ENCODE measurements around the gene MPHOSPH9. TPM values are rescaled to one million over a fixed set of nuclear protein-coding genes. Genes with fewer than 3 reads are reported as not detected.

The MPHOSPH9 gene
- total and polyA plus RNA-seq, 2 of the 13 experiments (the other 11 are each of a cell fraction or from before 2014, with no cell fraction given): 20.3 to 63.4 TPM

DNA sequence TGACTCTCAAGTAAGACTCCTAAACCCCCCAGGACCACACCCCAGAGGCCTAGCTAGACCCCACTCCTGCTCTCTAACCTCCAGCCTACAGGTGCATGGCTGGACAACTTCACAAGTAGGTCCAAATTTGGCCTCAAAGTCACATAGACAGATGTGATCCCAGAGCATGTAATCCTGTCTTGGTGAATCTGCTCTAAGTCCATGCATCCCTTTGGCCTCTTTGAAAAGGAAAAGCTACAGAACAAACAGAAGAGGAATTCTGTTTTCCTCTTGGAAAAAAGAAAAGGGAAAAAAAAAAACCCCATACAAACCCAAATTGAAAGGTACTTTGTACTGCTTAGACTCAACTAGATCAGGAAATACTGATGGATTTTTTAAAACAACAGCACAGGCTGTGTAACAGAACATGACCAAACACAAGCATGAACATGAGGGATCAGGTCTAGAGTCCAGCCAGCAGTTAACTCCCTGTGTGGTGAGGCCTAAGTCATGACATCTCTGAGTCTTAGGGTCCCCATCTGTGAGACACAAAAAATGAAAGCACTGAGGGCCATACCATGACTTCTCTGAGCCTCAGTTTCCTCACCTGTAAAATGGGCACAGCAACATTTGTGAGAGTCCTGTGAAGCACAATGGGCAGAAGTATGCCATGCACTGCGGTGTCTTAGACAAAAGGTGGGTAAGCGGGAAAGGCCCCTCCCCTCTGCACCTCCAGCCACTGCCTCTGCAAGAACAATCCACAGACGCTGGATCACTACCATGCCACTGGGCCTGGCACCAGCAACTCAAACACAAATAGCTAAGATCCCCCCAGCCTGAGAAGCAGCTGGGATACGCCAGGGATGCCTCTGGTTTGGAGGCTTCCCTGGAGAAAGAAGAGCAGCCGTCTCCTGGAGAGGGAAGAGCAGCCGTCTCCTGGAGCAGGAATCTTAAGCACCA lies 92.0 kb downstream of the MPHOSPH9 start (continued):
- TF ChIP-seq, protein P1, sequence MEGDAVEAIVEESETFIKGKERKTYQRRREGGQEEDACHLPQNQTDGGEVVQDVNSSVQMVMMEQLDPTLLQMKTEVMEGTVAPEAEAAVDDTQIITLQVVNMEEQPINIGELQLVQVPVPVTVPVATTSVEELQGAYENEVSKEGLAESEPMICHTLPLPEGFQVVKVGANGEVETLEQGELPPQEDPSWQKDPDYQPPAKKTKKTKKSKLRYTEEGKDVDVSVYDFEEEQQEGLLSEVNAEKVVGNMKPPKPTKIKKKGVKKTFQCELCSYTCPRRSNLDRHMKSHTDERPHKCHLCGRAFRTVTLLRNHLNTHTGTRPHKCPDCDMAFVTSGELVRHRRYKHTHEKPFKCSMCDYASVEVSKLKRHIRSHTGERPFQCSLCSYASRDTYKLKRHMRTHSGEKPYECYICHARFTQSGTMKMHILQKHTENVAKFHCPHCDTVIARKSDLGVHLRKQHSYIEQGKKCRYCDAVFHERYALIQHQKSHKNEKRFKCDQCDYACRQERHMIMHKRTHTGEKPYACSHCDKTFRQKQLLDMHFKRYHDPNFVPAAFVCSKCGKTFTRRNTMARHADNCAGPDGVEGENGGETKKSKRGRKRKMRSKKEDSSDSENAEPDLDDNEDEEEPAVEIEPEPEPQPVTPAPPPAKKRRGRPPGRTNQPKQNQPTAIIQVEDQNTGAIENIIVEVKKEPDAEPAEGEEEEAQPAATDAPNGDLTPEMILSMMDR (CRISPR knock-in tag; IDR thresholded peaks at IDR 0.05): no peak
- TF ChIP-seq SNAI1 (CRISPR knock-in tag; IDR thresholded peaks at IDR 0.05; ENCODE audit: borderline replicate concordance) (peak; percentile 16; the same call in 1 of the 2 replicates), SSRP1 (CRISPR knock-in tag; IDR thresholded peaks at IDR 0.05) (0 out of 2 replicates have a peak, but pooled peaks have one; percentile 23), ZNF430 (CRISPR knock-in tag; IDR thresholded peaks at IDR 0.05) (peak; percentile 40; the same call in 1 of the 2 replicates), ZNF761 (CRISPR knock-in tag; conservative IDR thresholded peaks at IDR 0.05) (peak; percentile 6; the same call in 1 of the 2 replicates), IKZF1 (IDR thresholded peaks at IDR 0.05) (no peak), ISL2 (CRISPR knock-in tag; IDR thresholded peaks at IDR 0.05) (peak; percentile 16; the same call in 1 of the 2 replicates), YY1 (IDR thresholded peaks at IDR 0.05; ENCODE audit: insufficient read depth, insufficient replicate concordance, low read depth, low read length) (no peak), CBX1 (IDR thresholded peaks at IDR 0.05; ENCODE audit: low read depth) (no peak), ZNF883 (CRISPR knock-in tag; IDR thresholded peaks at IDR 0.05; ENCODE audit: not compliant biosample characterization) (peak; percentile 58), SALL2 (CRISPR knock-in tag; IDR thresholded peaks at IDR 0.05) (0 out of 2 replicates have a peak, but pooled peaks have one; percentile 10), CREB1 (IDR thresholded peaks at IDR 0.05) (no peak), CREB1 (CRISPR knock-in tag; IDR thresholded peaks at IDR 0.05) (0 out of 2 replicates have a peak, but pooled peaks have one; percentile 38)
- TF ChIP-seq, protein P2, sequence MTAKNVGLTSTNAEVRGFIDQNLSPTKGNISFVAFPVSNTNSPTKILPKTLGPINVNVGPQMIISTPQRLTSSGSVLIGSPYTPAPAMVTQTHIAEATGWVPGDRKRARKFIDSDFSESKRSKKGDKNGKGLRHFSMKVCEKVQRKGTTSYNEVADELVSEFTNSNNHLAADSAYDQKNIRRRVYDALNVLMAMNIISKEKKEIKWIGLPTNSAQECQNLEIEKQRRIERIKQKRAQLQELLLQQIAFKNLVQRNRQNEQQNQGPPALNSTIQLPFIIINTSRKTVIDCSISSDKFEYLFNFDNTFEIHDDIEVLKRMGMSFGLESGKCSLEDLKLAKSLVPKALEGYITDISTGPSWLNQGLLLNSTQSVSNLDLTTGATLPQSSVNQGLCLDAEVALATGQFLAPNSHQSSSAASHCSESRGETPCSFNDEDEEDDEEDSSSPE (CRISPR knock-in tag; IDR thresholded peaks at IDR 0.05): 0 out of 2 replicates have a peak, but pooled peaks have one; percentile 12
- TF ChIP-seq, protein P3, sequence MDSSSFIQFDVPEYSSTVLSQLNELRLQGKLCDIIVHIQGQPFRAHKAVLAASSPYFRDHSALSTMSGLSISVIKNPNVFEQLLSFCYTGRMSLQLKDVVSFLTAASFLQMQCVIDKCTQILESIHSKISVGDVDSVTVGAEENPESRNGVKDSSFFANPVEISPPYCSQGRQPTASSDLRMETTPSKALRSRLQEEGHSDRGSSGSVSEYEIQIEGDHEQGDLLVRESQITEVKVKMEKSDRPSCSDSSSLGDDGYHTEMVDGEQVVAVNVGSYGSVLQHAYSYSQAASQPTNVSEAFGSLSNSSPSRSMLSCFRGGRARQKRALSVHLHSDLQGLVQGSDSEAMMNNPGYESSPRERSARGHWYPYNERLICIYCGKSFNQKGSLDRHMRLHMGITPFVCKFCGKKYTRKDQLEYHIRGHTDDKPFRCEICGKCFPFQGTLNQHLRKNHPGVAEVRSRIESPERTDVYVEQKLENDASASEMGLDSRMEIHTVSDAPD (CRISPR knock-in tag; IDR thresholded peaks at IDR 0.05): 0 out of 2 replicates have a peak, but pooled peaks have one; percentile 23
- TF ChIP-seq, protein P4, sequence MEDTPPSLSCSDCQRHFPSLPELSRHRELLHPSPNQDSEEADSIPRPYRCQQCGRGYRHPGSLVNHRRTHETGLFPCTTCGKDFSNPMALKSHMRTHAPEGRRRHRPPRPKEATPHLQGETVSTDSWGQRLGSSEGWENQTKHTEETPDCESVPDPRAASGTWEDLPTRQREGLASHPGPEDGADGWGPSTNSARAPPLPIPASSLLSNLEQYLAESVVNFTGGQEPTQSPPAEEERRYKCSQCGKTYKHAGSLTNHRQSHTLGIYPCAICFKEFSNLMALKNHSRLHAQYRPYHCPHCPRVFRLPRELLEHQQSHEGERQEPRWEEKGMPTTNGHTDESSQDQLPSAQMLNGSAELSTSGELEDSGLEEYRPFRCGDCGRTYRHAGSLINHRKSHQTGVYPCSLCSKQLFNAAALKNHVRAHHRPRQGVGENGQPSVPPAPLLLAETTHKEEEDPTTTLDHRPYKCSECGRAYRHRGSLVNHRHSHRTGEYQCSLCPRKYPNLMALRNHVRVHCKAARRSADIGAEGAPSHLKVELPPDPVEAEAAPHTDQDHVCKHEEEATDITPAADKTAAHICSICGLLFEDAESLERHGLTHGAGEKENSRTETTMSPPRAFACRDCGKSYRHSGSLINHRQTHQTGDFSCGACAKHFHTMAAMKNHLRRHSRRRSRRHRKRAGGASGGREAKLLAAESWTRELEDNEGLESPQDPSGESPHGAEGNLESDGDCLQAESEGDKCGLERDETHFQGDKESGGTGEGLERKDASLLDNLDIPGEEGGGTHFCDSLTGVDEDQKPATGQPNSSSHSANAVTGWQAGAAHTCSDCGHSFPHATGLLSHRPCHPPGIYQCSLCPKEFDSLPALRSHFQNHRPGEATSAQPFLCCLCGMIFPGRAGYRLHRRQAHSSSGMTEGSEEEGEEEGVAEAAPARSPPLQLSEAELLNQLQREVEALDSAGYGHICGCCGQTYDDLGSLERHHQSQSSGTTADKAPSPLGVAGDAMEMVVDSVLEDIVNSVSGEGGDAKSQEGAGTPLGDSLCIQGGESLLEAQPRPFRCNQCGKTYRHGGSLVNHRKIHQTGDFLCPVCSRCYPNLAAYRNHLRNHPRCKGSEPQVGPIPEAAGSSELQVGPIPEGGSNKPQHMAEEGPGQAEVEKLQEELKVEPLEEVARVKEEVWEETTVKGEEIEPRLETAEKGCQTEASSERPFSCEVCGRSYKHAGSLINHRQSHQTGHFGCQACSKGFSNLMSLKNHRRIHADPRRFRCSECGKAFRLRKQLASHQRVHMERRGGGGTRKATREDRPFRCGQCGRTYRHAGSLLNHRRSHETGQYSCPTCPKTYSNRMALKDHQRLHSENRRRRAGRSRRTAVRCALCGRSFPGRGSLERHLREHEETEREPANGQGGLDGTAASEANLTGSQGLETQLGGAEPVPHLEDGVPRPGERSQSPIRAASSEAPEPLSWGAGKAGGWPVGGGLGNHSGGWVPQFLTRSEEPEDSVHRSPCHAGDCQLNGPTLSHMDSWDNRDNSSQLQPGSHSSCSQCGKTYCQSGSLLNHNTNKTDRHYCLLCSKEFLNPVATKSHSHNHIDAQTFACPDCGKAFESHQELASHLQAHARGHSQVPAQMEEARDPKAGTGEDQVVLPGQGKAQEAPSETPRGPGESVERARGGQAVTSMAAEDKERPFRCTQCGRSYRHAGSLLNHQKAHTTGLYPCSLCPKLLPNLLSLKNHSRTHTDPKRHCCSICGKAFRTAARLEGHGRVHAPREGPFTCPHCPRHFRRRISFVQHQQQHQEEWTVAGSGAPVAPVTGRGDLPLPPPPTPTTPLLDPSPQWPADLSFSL (CRISPR knock-in tag; IDR thresholded peaks at IDR 0.05): peak; percentile 67; the same call in 1 of the 2 replicates
